ENCODE results near the gene EPS8L2. TPM values are rescaled to one million over a fixed set of nuclear protein-coding genes. Genes with fewer than 3 reads are reported as not detected.

Gene EPS8L2
- total and polyA plus RNA-seq, 10 of the 15 experiments (the other 5 are each of a cell fraction or from before 2014, with no cell fraction given), result 0.76 to 20.0 (median 9.7) TPM

GRCh38 chr11:774873-775592 lies 69.0 kb downstream of the EPS8L2 start:
- ATAC-seq (no peak), FAIRE-seq (no peak), DNase-seq (ENCODE audit: low read depth, low spot score) (no peak)
- TF ChIP-seq POLR2A (IDR thresholded peaks at IDR 0.05; ENCODE audit: low read depth, low read length), result peak; percentile 39; the same call in 1 of the 2 replicates
- TF ChIP-seq, protein P1, sequence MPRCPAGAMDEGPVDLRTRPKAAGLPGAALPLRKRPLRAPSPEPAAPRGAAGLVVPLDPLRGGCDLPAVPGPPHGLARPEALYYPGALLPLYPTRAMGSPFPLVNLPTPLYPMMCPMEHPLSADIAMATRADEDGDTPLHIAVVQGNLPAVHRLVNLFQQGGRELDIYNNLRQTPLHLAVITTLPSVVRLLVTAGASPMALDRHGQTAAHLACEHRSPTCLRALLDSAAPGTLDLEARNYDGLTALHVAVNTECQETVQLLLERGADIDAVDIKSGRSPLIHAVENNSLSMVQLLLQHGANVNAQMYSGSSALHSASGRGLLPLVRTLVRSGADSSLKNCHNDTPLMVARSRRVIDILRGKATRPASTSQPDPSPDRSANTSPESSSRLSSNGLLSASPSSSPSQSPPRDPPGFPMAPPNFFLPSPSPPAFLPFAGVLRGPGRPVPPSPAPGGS (IDR thresholded peaks at IDR 0.05; ENCODE audit: borderline replicate concordance, insufficient read depth, low read depth, low read length, poor library complexity, severe bottlenecking), result no peak
- H3K79me2 ChIP-seq (ENCODE audit: control insufficient read depth, insufficient read depth, low read length), result peaks cover 41% of the 10 kb centered on the region
- H2AFZ ChIP-seq (ENCODE audit: control insufficient read depth, low read depth, low read length), result no peak overlapping the region
- BruUV-seq (replicated peaks), result TSS peak; percentile 37
- peak overlapping the region; percentile 57; the same call in 1 of the 2 replicates for H3K4me3 ChIP-seq
- H3K27me3 ChIP-seq (replicated peaks in 1 of 2; ENCODE audit: control insufficient read depth in 2 of 2, insufficient read depth in 2 of 2, low read length in 1 of 2), result no peaks in the 10 kb centered on the region
- in situ Hi-C loops (cut with MboI) (no loop called here), intact Hi-C loops (cut with micrococcal nuclease; ENCODE audit: unreplicated experiment) (no loop called here)
- H3K4me1 ChIP-seq (ENCODE audit: control insufficient read depth, insufficient read depth, low read length), result peaks cover 13% of the 10 kb centered on the region
- RAD21 ChIA-PET (ENCODE audit: unreplicated experiment), result no interaction called here
- peaks cover 0 to 24% of the 10 kb centered on the region in 2 experiments; a peak in 3 of 4 replicates for H3K36me3 ChIP-seq (ENCODE audit: control insufficient read depth in 2 of 2, insufficient read depth in 2 of 2, low read length in 1 of 2)
- no peaks in the 10 kb centered on the region for H3K9me3 ChIP-seq (replicated peaks; ENCODE audit: control insufficient read depth, insufficient read depth, low read length)
- 82% methylated on average over 20 of the region's 20 CpGs for WGBS (ENCODE audit: insufficient coverage, insufficient replicate concordance, low lambda C conversion rate, missing lambda C conversion rate)
- peak overlapping the region; percentile 27; the same call in 1 of the 2 replicates for H3K9ac ChIP-seq (ENCODE audit: control insufficient read depth, insufficient read depth, low read length)
- POLR2A ChIA-PET, result interaction anchor here (0.6 to 1.4 kb wide), 4 partner anchors 26 to 518 kb away, joined by 3 to 10 read pairs (median 4); no protein-coding TSS in a partner anchor
- no peak overlapping the region for H3K27ac ChIP-seq (ENCODE audit: control insufficient read depth, insufficient read depth)
- SMC1A ChIA-PET (ENCODE audit: uncharacterized antibody, unreplicated experiment), result no interaction called here
- H3K4me2 ChIP-seq (ENCODE audit: control insufficient read depth, insufficient read depth), result peak overlapping the region; percentile 60
- CTCF ChIA-PET, result no interaction called here
- no peaks in the 10 kb centered on the region for H4K20me1 ChIP-seq (ENCODE audit: control insufficient read depth, insufficient read depth)

- Histone ChIP-seq H3K9ac (ENCODE audit: control insufficient read depth, insufficient read depth, low read length) (peak overlapping the region; percentile 90), H4K20me1 (ENCODE audit: control insufficient read depth, insufficient read depth) (no peaks in the 10 kb centered on the region), H3K27ac (ENCODE audit: control insufficient read depth, insufficient read depth) (peak overlapping the region; percentile 78), H2AFZ (ENCODE audit: control insufficient read depth, low read depth, low read length) (no peak overlapping the region), H3K36me3 (ENCODE audit: control insufficient read depth in 2 of 2, insufficient read depth in 2 of 2, low read length in 1 of 2) (peaks cover 0 to 14% of the 10 kb centered on the region in 2 experiments; a peak in 3 of 4 replicates), H3K79me2 (ENCODE audit: control insufficient read depth, insufficient read depth, low read length) (peaks cover 41% of the 10 kb centered on the region), H3K4me3 (peak overlapping the region; percentile 99), H3K4me1 (ENCODE audit: control insufficient read depth, insufficient read depth, low read length) (peaks cover 13% of the 10 kb centered on the region), H3K27me3 (replicated peaks in 1 of 2; ENCODE audit: control insufficient read depth in 2 of 2, insufficient read depth in 2 of 2, low read length in 1 of 2) (no peaks in the 10 kb centered on the region), H3K9me3 (replicated peaks; ENCODE audit: control insufficient read depth, insufficient read depth, low read length) (no peaks in the 10 kb centered on the region), H3K4me2 (ENCODE audit: control insufficient read depth, insufficient read depth) (peak overlapping the region; percentile 92)
- FAIRE-seq (no peak), DNase-seq (ENCODE audit: low read depth, low spot score) (no peak), ATAC-seq (peak; percentile 2)
- TF ChIP-seq ASH2L (IDR thresholded peaks at IDR 0.05; ENCODE audit: borderline replicate concordance, low read depth), result no peak
- no peak for TF ChIP-seq LARP7 (IDR thresholded peaks at IDR 0.05)
- TF ChIP-seq IRF3 (IDR thresholded peaks at IDR 0.05), result no peak
- no peak for TF ChIP-seq ZZZ3 (IDR thresholded peaks at IDR 0.05; ENCODE audit: control insufficient read depth, insufficient read length, low read depth)
- TF ChIP-seq NFXL1 (IDR thresholded peaks at IDR 0.05; ENCODE audit: borderline replicate concordance), result no peak
- no peak for TF ChIP-seq BRCA1 (IDR thresholded peaks at IDR 0.05; ENCODE audit: low read depth, low read length)
- CTCF ChIA-PET, result interaction anchor here (0.5 to 0.9 kb wide), 4 partner anchors 23 to 250 kb away, joined by 3 to 5 read pairs (median 3); no protein-coding TSS in a partner anchor
- no TSS peak for BruUV-seq (replicated peaks)
- 22% methylated on average over 11 of the region's 11 CpGs for WGBS (ENCODE audit: insufficient coverage, insufficient replicate concordance, low lambda C conversion rate, missing lambda C conversion rate)
- intact Hi-C loops (cut with micrococcal nuclease; ENCODE audit: unreplicated experiment), result no loop called here
- in situ Hi-C loops (cut with MboI), result no loop called here
- POLR2A ChIA-PET, result interaction anchor here (0.9 to 1.4 kb wide), 3 partner anchors 20 to 29 kb away, joined by 3 to 10 read pairs (median 3); partner anchors contain the start of gene TALDO1
- RAD21 ChIA-PET (ENCODE audit: unreplicated experiment), result interaction anchor here (0.9 to 1.7 kb wide), 2 partner anchors 50 to 160 kb away, joined by 3 to 4 read pairs; partner anchors contain the start of gene IRF7
- SMC1A ChIA-PET (ENCODE audit: uncharacterized antibody, unreplicated experiment), result interaction anchor here (0.6 kb wide), 1 partner anchor 265 kb away, joined by 3 read pairs; no protein-coding TSS in a partner anchor
These were observed 70.2 kb downstream of the EPS8L2 start for GRCh38 chr11:776263-776560.

Measured in GM12878 (cell line).